ENCODE data around the gene CCDC71.

Gene CCDC71

GRCh38 chr3:49131040-49131439 lies 35.1 kb downstream of the CCDC71 start:
- no peak for DNase-seq (ENCODE audit: low spot score)

- DNase-seq (ENCODE audit: low spot score): peak; percentile 52
Measured at GRCh38 chr3:49124991-49125670, 41.0 kb downstream of the CCDC71 start.

- DNase-seq (ENCODE audit: low spot score): no peak
Measured at GRCh38 chr3:49124203-49124602, 41.9 kb downstream of the CCDC71 start.

DNA sequence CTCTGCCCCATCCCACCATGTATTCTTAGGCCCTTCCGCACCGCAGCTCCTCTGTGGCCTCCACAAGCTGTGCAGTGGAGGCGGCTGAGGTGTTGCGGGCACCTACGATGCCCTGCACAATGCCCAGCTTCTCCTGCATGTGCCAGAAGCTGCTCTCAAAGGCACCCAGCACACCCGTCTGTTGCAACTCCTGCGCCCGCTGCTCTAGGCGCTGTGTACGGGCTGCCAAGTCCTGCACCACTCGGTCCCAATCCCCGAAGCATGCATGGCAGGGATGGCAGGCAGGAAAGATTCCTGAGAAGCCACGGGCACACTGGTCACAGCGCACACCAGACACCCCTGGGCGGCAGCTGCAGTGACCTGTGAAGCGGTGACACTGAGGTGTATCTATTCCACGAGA lies 42.4 kb downstream of the CCDC71 start:
- no peak for DNase-seq (ENCODE audit: low spot score)

DNA sequence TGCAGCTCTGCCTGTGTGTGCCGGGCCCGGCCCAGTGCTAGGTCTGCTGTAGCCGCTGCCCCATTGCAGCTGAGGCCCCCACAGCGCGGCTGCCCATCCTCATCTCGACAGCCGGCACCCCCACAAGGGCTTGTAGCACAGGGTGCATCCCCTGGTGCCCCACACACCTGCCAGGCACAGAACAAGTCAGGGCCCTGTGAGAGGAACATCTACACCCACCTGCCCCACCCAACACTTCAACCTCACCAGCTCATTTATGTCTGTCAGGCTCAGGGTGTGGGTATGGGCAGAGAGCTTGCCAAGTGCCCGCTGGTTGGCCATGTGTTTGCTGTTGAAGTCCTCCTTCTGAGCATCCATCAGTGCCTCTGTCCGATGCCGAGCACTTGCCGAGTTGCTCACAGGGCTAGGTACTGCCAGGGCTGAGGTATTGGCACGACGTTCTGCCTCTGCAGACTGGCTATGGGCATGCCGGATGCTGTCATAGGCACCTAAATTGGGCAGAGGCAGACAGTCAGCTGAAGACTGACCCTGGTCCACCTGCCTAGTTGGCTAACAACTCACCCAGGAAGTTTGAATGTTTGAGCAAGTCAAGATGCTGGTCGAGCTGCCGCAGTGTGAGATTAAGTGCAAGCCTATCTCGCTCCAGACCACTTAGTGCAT lies 43.1 kb downstream of the CCDC71 start:
- no peak for DNase-seq (ENCODE audit: low spot score)

DNA sequence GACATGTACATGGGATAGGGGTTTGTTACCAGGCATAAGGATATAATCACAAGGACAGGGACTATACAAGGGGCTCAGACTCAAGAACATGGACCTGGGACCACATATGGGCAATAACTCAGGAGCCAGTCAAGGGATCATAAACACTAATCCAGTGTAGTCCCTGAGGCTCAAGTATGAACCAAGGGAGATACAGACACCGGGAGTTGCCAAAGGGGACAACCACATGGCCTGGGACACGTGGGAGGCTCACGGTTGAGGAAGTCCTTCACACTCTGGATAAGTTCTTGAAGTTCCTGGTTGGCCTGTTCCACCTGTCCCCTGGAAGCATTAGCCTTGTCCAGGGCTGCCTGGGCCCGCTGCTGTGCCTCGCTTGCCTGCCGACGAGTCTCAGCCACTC lies 43.7 kb downstream of the CCDC71 start:
- no peak for DNase-seq (ENCODE audit: low spot score)

GRCh38 chr3:49122022-49122421 lies 44.1 kb downstream of the CCDC71 start:
- DNase-seq (ENCODE audit: low spot score): no peak

DNA sequence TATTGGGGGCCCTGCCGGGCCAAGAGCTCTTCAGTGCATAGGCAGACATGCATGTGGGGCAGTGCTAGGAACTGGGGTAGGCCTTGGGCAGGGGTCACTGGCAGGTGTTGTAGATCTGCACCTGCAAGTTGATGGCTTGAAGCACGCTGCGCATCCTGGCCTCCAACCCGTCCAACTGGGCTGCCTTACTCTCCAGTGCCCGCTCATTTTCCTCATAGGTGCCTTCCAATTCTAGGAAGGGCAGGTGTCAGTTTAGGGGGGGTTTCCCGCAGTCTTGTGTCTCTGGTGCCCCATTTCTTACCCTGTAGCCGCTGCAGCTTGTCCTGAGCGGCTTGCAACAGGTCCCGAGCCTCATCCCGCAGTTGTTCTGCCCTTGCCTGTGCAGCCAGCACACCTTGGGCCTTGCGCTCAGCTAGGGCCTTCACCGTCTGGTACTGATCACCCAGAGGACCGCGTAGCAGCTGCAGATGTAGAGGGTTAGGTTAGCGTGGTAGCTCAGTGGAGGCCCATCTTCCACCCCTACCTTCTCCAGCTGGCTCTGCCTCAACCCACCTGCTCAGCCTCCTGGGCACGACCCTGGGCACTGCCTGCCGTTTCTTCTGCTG lies 44.9 kb downstream of the CCDC71 start:
- DNase-seq (ENCODE audit: low spot score): no peak

GRCh38 chr3:49120438-49121131 lies 45.5 kb downstream of the CCDC71 start, which contains the start of gene USP19:
Gene USP19, minus strand, starts transcription at chr3:49120823. Its CDS starts 1,678 bp downstream, at chr3:49119145.
- peak; percentile 94 for DNase-seq (ENCODE audit: low spot score)

GRCh38 chr3:49120096-49120437 lies 46.1 kb downstream of the CCDC71 start:
- no peak for DNase-seq (ENCODE audit: low spot score)

- DNase-seq (ENCODE audit: low spot score): no peak
Measured at GRCh38 chr3:49119439-49119838, 46.7 kb downstream of the CCDC71 start.

DNA sequence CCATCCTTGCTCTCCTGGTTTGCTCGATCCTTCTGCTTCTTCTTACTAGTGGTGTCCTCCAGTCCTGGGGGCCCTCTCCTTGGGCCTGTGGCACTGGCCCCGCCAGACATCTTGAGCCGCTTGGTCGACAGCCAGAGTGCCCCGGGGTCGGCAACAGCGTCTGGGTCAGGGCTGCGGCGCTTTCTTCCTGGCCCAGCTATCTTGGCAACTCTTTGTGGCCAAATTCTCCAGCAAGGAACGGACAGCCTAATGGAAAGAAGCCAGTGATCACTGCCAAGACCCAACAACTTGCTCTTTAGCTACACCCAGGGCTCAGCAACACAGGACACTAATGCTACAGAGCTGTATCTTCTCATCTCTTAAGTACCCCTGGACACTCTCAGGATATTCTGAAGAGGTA lies 47.1 kb downstream of the CCDC71 start:
- no peak for DNase-seq (ENCODE audit: low spot score)
